Fibroblast of lung (primary cell): Measurements from ENCODE around the gene C12orf43.

Source experiments
- CTCF ChIP-seq, 2 donors: IDR thresholded peaks in 1 of 2; conservative IDR thresholded peaks in 1 of 2; 1 replicate in 1 of 2; 2 replicates in 1 of 2; pipeline ENCODE4 v1.5.1; 2011 to 2012; ENCODE audit warnings: low read length in 2 of 2, control low read depth in 1 of 2, inconsistent platforms in 1 of 2, low read depth in 1 of 2, mild to moderate bottlenecking in 1 of 2
- EZH2 ChIP-seq: IDR thresholded peaks from 2 replicates; pipeline ENCODE4 v1.5.1; 2012; ENCODE audit warnings: low read length, control low read depth, mild to moderate bottlenecking; ENCODE audit errors: missing control alignments

- TF ChIP-seq EZH2 = no peak
- TF ChIP-seq CTCF (conservative IDR thresholded peaks at IDR 0.05 in 1 of 2, IDR thresholded peaks at IDR 0.05 in 1 of 2; ENCODE audit: low read depth in 1 of 2, low read length in 2 of 2) = no peak
Measured at GRCh38 chr12:120993496-120993895, 22.8 kb downstream of the C12orf43 start.
